ENCODE measurements around the gene NOS1AP.

DNA sequence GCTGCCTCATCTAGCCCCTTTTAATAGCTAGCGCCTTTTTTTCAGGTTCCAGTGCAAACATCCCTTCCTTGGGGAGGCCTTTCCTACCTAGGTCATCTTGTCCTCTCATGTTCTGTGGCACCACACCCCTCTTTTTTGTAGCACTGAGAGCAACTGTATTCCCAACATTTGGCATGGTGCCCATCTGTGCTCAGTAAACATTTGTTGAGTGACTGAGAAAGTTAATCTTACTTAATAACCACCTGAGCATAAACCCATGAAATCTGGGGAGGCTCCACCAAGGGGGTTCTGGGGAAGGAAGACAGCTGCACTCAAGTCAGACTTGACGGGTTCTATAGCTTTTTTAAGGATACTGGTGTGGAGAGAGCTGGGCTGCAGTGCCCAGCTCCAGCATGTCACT lies 90.0 kb downstream of the NOS1AP start:
- no peak for TF ChIP-seq OSR1 (CRISPR knock-in tag; IDR thresholded peaks at IDR 0.05)
- no peak for TF ChIP-seq GLIS3 (CRISPR knock-in tag; IDR thresholded peaks at IDR 0.05)
- TF ChIP-seq RARB (CRISPR knock-in tag; IDR thresholded peaks at IDR 0.05) = no peak
- no peak for TF ChIP-seq SNAI2 (CRISPR knock-in tag; IDR thresholded peaks at IDR 0.05)
- TF ChIP-seq ZFP30 (CRISPR knock-in tag; IDR thresholded peaks at IDR 0.05) = no peak
- no peak for TF ChIP-seq PPARA (CRISPR knock-in tag; IDR thresholded peaks at IDR 0.05; ENCODE audit: borderline replicate concordance)
- TF ChIP-seq ZNF8 (CRISPR knock-in tag; IDR thresholded peaks at IDR 0.05) = no peak
- TF ChIP-seq, protein P1, sequence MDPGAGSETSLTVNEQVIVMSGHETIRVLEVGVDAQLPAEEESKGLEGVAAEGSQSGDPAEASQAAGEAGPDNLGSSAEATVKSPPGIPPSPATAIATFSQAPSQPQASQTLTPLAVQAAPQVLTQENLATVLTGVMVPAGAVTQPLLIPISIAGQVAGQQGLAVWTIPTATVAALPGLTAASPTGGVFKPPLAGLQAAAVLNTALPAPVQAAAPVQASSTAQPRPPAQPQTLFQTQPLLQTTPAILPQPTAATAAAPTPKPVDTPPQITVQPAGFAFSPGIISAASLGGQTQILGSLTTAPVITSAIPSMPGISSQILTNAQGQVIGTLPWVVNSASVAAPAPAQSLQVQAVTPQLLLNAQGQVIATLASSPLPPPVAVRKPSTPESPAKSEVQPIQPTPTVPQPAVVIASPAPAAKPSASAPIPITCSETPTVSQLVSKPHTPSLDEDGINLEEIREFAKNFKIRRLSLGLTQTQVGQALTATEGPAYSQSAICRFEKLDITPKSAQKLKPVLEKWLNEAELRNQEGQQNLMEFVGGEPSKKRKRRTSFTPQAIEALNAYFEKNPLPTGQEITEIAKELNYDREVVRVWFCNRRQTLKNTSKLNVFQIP (CRISPR knock-in tag; IDR thresholded peaks at IDR 0.05; ENCODE audit: borderline replicate concordance, low read depth) = no peak
- TF ChIP-seq, protein P2, sequence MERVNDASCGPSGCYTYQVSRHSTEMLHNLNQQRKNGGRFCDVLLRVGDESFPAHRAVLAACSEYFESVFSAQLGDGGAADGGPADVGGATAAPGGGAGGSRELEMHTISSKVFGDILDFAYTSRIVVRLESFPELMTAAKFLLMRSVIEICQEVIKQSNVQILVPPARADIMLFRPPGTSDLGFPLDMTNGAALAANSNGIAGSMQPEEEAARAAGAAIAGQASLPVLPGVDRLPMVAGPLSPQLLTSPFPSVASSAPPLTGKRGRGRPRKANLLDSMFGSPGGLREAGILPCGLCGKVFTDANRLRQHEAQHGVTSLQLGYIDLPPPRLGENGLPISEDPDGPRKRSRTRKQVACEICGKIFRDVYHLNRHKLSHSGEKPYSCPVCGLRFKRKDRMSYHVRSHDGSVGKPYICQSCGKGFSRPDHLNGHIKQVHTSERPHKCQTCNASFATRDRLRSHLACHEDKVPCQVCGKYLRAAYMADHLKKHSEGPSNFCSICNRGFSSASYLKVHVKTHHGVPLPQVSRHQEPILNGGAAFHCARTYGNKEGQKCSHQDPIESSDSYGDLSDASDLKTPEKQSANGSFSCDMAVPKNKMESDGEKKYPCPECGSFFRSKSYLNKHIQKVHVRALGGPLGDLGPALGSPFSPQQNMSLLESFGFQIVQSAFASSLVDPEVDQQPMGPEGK (CRISPR knock-in tag; IDR thresholded peaks at IDR 0.05; ENCODE audit: borderline replicate concordance) = no peak
- no peak for TF ChIP-seq ESRRG (CRISPR knock-in tag; IDR thresholded peaks at IDR 0.05)
- no peak for TF ChIP-seq ISL1 (CRISPR knock-in tag; IDR thresholded peaks at IDR 0.05)

All from SK-N-SH treated with all-trans-retinoic acid at 6 μM for 48 hours (cell line).